ENCODE data around the gene DLGAP1.

- TF ChIP-seq EZH2 (IDR thresholded peaks at IDR 0.05; ENCODE audit: borderline replicate concordance, insufficient read depth, low read length, poor library complexity, severe bottlenecking) (no peak), EP300 (conservative IDR thresholded peaks at IDR 0.05; ENCODE audit: poor library complexity, severe bottlenecking) (no peak), TAF1 (IDR thresholded peaks at IDR 0.05; ENCODE audit: low read depth) (no peak), MXI1 (conservative IDR thresholded peaks at IDR 0.05; ENCODE audit: poor library complexity, severe bottlenecking) (no peak), SMC3 (conservative IDR thresholded peaks at IDR 0.05; ENCODE audit: poor library complexity) (no peak)
- TF ChIP-seq, protein P1, sequence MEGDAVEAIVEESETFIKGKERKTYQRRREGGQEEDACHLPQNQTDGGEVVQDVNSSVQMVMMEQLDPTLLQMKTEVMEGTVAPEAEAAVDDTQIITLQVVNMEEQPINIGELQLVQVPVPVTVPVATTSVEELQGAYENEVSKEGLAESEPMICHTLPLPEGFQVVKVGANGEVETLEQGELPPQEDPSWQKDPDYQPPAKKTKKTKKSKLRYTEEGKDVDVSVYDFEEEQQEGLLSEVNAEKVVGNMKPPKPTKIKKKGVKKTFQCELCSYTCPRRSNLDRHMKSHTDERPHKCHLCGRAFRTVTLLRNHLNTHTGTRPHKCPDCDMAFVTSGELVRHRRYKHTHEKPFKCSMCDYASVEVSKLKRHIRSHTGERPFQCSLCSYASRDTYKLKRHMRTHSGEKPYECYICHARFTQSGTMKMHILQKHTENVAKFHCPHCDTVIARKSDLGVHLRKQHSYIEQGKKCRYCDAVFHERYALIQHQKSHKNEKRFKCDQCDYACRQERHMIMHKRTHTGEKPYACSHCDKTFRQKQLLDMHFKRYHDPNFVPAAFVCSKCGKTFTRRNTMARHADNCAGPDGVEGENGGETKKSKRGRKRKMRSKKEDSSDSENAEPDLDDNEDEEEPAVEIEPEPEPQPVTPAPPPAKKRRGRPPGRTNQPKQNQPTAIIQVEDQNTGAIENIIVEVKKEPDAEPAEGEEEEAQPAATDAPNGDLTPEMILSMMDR (IDR thresholded peaks at IDR 0.05; ENCODE audit: poor library complexity, severe bottlenecking) = no peak
These were observed 835.9 kb downstream of the DLGAP1 start for GRCh38 chr18:3619222-3619621.

All from neural cell (in vitro differentiated cells).